Measurements from ENCODE around the gene VPS16.

The VPS16 gene

GRCh38 chr20:2834401-2835110 is 6.0 kb upstream of the VPS16 start:
- Histone ChIP-seq H3K9me3 (ENCODE audit: control extremely low read depth in 1 of 5, control insufficient read depth in 4 of 5, insufficient read depth in 2 of 5, low read depth in 1 of 5, low read length in 4 of 5) (no peaks in the 10 kb centered on the region), H3K36me3 (ENCODE audit: control insufficient read depth in 4 of 4, insufficient read depth in 4 of 4, low read length in 3 of 4) (peaks cover 2 to 31% (median 19%) of the 10 kb centered on the region in 4 experiments), H3K27me3 (replicated peaks in 2 of 5; ENCODE audit: control insufficient read depth in 4 of 5, insufficient read depth in 5 of 5, low read length in 4 of 5) (no peaks in the 10 kb centered on the region), H3K27ac (ENCODE audit: insufficient read depth in 1 of 2, low read depth in 1 of 2, low read length in 2 of 2, poor library complexity in 1 of 2, severe bottlenecking in 2 of 2) (no peak overlapping the region), H3K4me1 (ENCODE audit: control extremely low read depth in 1 of 4, control insufficient read depth in 4 of 4, insufficient read depth in 4 of 4, low read length in 3 of 4) (peaks cover 0 to 9% (median 4%) of the 10 kb centered on the region in 4 experiments), H3K4me3 (ENCODE audit: control insufficient read depth in 1 of 7, extremely low read depth in 1 of 7, insufficient read depth in 4 of 7, low read depth in 2 of 7, low read length in 6 of 7) (no peak overlapping the region)
- 94% methylated on average over 9 of the region's 14 CpGs for WGBS (ENCODE audit: insufficient coverage)
- CTCF ChIA-PET: interaction anchor here (0.5 to 1.2 kb wide), 2 partner anchors 78 to 166 kb away, joined by 3 read pairs; no protein-coding TSS in a partner anchor
- POLR2A ChIA-PET: no interaction called here
- no peak for DNase-seq

DNA sequence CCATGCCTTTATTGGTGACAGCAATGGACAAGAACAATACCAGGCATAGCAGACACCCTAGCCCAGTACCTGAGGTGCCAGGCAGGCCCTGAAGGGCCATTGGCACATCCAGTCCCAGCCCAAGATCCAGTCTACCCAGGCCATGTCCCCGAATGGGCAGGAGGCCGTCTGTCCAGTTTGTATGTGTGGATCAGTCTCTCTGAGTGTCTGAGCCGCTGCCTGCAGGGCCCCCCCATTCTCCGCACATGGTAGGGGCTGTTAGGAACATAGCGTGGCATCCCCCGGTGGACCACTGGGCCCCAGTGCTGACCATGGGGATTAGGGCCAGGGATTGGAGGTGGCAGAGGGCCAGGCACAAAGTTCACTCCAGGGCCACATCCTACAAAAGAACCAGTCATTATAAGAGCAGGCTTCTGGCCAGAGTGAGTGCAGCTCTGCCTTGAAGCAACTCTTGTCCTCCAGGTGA is 5.2 kb upstream of the VPS16 start:
- no peak for DNase-seq
- Histone ChIP-seq H3K4me1 (ENCODE audit: control extremely low read depth in 1 of 4, control insufficient read depth in 4 of 4, insufficient read depth in 4 of 4, low read length in 3 of 4) (peaks cover 0 to 17% (median 11%) of the 10 kb centered on the region in 4 experiments), H3K27ac (ENCODE audit: insufficient read depth in 1 of 2, low read depth in 1 of 2, low read length in 2 of 2, poor library complexity in 1 of 2, severe bottlenecking in 2 of 2) (no peak overlapping the region), H3K36me3 (ENCODE audit: control insufficient read depth in 4 of 4, insufficient read depth in 4 of 4, low read length in 3 of 4) (peaks cover 2 to 31% (median 19%) of the 10 kb centered on the region in 4 experiments), H3K4me3 (ENCODE audit: control insufficient read depth in 1 of 7, extremely low read depth in 1 of 7, insufficient read depth in 4 of 7, low read depth in 2 of 7, low read length in 6 of 7) (no peak overlapping the region), H3K27me3 (replicated peaks in 2 of 5; ENCODE audit: control insufficient read depth in 4 of 5, insufficient read depth in 5 of 5, low read length in 4 of 5) (no peaks in the 10 kb centered on the region), H3K9me3 (ENCODE audit: control extremely low read depth in 1 of 5, control insufficient read depth in 4 of 5, insufficient read depth in 2 of 5, low read depth in 1 of 5, low read length in 4 of 5) (no peaks in the 10 kb centered on the region)
- ChIA-PET POLR2A (no interaction called here), CTCF (no interaction called here)
- WGBS (ENCODE audit: insufficient coverage): 96% methylated on average over 4 of the region's 6 CpGs

DNA sequence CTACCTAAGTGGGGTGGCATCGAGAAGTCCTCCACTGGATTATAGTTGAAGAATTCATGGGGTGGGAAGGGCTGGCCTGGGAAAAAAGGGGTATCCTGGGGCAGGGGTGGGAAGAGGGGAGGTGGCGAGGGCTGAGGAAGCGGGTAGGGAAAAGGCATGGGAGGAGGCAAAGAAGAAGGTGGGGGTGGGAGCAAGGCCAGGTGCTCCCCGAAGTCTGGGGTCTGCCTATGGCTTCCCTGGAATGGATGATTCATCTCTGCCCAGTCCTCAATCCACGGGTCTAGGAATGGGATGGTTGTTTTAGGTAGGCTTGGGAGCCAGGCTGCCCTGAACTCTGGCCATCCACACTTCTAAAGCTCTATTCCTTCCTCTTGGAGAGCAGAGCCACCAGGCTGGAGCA is 4.5 kb upstream of the VPS16 start:
- H3K36me3 ChIP-seq (ENCODE audit: control insufficient read depth in 4 of 4, insufficient read depth in 4 of 4, low read length in 3 of 4): peaks cover 2 to 31% (median 19%) of the 10 kb centered on the region in 4 experiments
- H3K9me3 ChIP-seq (ENCODE audit: control extremely low read depth in 1 of 5, control insufficient read depth in 4 of 5, insufficient read depth in 2 of 5, low read depth in 1 of 5, low read length in 4 of 5): no peaks in the 10 kb centered on the region
- DNase-seq: no peak
- no peak overlapping the region for H3K4me3 ChIP-seq (ENCODE audit: control insufficient read depth in 1 of 7, extremely low read depth in 1 of 7, insufficient read depth in 4 of 7, low read depth in 2 of 7, low read length in 6 of 7)
- WGBS (ENCODE audit: insufficient coverage): 87% methylated on average over 5 of the region's 5 CpGs
- ChIA-PET POLR2A (no interaction called here), CTCF (interaction anchor here (1.0 kb wide), 1 partner anchor 16 kb away, joined by 3 read pairs; no protein-coding TSS in a partner anchor)
- H3K27me3 ChIP-seq (replicated peaks in 2 of 5; ENCODE audit: control insufficient read depth in 4 of 5, insufficient read depth in 5 of 5, low read length in 4 of 5): no peaks in the 10 kb centered on the region
- peaks cover 0 to 18% (median 11%) of the 10 kb centered on the region in 4 experiments for H3K4me1 ChIP-seq (ENCODE audit: control extremely low read depth in 1 of 4, control insufficient read depth in 4 of 4, insufficient read depth in 4 of 4, low read length in 3 of 4)
- H3K27ac ChIP-seq (ENCODE audit: insufficient read depth in 1 of 2, low read depth in 1 of 2, low read length in 2 of 2, poor library complexity in 1 of 2, severe bottlenecking in 2 of 2): no peak overlapping the region

DNA sequence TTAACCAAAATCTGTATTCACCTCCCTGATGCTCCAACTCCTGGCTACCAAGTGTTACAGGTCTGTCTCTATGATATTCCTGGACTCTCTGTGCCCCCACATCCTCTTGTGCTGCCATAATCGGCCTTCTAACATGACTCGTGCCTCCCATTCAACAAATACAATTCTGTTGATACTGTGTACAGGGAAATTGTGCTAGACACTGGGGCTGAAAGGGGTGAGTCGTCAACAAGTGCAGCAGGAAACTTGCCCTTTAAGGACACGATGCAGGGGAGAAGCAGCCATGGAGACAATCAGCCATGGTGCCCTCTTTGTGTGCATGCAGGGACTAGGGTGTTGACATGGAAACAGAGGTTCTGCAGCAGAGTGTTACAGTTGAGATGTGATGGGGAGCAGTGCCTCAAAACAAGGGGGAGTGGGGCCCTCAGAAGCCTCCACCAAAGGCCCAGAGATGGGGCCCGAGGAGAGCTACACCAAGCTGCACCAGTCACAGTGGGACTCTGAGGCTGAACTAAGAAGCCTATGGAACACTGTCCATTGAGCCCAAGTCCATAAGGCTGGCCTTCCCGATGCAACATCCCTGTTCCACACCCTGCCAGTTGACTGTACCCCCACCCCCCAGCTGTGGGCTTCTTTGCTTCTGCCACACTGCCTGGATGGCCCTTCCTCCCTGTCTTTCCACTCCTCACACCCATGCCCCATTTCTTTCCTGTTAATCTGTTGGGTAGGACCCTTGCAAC is 3.2 kb upstream of the VPS16 start:
- H3K36me3 ChIP-seq (ENCODE audit: control insufficient read depth in 4 of 4, insufficient read depth in 4 of 4, low read length in 3 of 4): peaks cover 2 to 31% (median 19%) of the 10 kb centered on the region in 4 experiments
- POLR2A ChIA-PET: no interaction called here
- no peaks in the 10 kb centered on the region for H3K27me3 ChIP-seq (replicated peaks in 2 of 5; ENCODE audit: control insufficient read depth in 4 of 5, insufficient read depth in 5 of 5, low read length in 4 of 5)
- no peak overlapping the region for H3K27ac ChIP-seq (ENCODE audit: insufficient read depth in 1 of 2, low read depth in 1 of 2, low read length in 2 of 2, poor library complexity in 1 of 2, severe bottlenecking in 2 of 2)
- peaks cover 3 to 20% (median 13%) of the 10 kb centered on the region in 4 experiments for H3K4me1 ChIP-seq (ENCODE audit: control extremely low read depth in 1 of 4, control insufficient read depth in 4 of 4, insufficient read depth in 4 of 4, low read length in 3 of 4)
- no peak overlapping the region for H3K4me3 ChIP-seq (ENCODE audit: control insufficient read depth in 1 of 7, extremely low read depth in 1 of 7, insufficient read depth in 4 of 7, low read depth in 2 of 7, low read length in 6 of 7)
- H3K9me3 ChIP-seq (ENCODE audit: control extremely low read depth in 1 of 5, control insufficient read depth in 4 of 5, insufficient read depth in 2 of 5, low read depth in 1 of 5, low read length in 4 of 5): no peaks in the 10 kb centered on the region
- CTCF ChIA-PET: no interaction called here
- no peak for DNase-seq
- WGBS (ENCODE audit: insufficient coverage): 96% methylated on average over 4 of the region's 6 CpGs

- WGBS (ENCODE audit: insufficient coverage): 98% methylated on average over 19 of the region's 19 CpGs
- Histone ChIP-seq H3K9me3 (ENCODE audit: control extremely low read depth in 1 of 5, control insufficient read depth in 4 of 5, insufficient read depth in 2 of 5, low read depth in 1 of 5, low read length in 4 of 5) (no peaks in the 10 kb centered on the region), H3K4me3 (ENCODE audit: control insufficient read depth in 1 of 7, extremely low read depth in 1 of 7, insufficient read depth in 4 of 7, low read depth in 2 of 7, low read length in 6 of 7) (no peak overlapping the region), H3K4me1 (ENCODE audit: control extremely low read depth in 1 of 4, control insufficient read depth in 4 of 4, insufficient read depth in 4 of 4, low read length in 3 of 4) (peaks cover 3 to 20% (median 13%) of the 10 kb centered on the region in 4 experiments), H3K36me3 (ENCODE audit: control insufficient read depth in 4 of 4, insufficient read depth in 4 of 4, low read length in 3 of 4) (peaks cover 2 to 31% (median 19%) of the 10 kb centered on the region in 4 experiments), H3K27ac (ENCODE audit: insufficient read depth in 1 of 2, low read depth in 1 of 2, low read length in 2 of 2, poor library complexity in 1 of 2, severe bottlenecking in 2 of 2) (no peak overlapping the region), H3K27me3 (replicated peaks in 2 of 5; ENCODE audit: control insufficient read depth in 4 of 5, insufficient read depth in 5 of 5, low read length in 4 of 5) (no peaks in the 10 kb centered on the region)
- POLR2A ChIA-PET: no interaction called here
- no peak for DNase-seq
- CTCF ChIA-PET: interaction anchor here (1.2 to 1.4 kb wide), 2 partner anchors 13 to 125 kb away, joined by 3 read pairs; no protein-coding TSS in a partner anchor
Observed at GRCh38 chr20:2838170-2838797, 2.3 kb upstream of the VPS16 start.

GRCh38 chr20:2838847-2839671 is 1.5 kb upstream of the VPS16 start:
- WGBS (ENCODE audit: insufficient coverage): 97% methylated on average over 5 of the region's 15 CpGs
- no peak overlapping the region for H3K27ac ChIP-seq (ENCODE audit: insufficient read depth in 1 of 2, low read depth in 1 of 2, low read length in 2 of 2, poor library complexity in 1 of 2, severe bottlenecking in 2 of 2)
- DNase-seq: no peak
- H3K27me3 ChIP-seq (replicated peaks in 2 of 5; ENCODE audit: control insufficient read depth in 4 of 5, insufficient read depth in 5 of 5, low read length in 4 of 5): no peaks in the 10 kb centered on the region
- no peaks in the 10 kb centered on the region for H3K9me3 ChIP-seq (ENCODE audit: control extremely low read depth in 1 of 5, control insufficient read depth in 4 of 5, insufficient read depth in 2 of 5, low read depth in 1 of 5, low read length in 4 of 5)
- H3K4me3 ChIP-seq (ENCODE audit: control insufficient read depth in 1 of 7, extremely low read depth in 1 of 7, insufficient read depth in 4 of 7, low read depth in 2 of 7, low read length in 6 of 7): no peak overlapping the region
- POLR2A ChIA-PET: interaction anchor here (1.6 kb wide), 1 partner anchor 38 kb away, joined by 9 read pairs; no protein-coding TSS in a partner anchor
- H3K36me3 ChIP-seq (ENCODE audit: control insufficient read depth in 4 of 4, insufficient read depth in 4 of 4, low read length in 3 of 4): peaks cover 2 to 31% (median 22%) of the 10 kb centered on the region in 4 experiments
- peaks cover 3 to 20% (median 13%) of the 10 kb centered on the region in 4 experiments for H3K4me1 ChIP-seq (ENCODE audit: control extremely low read depth in 1 of 4, control insufficient read depth in 4 of 4, insufficient read depth in 4 of 4, low read length in 3 of 4)
- CTCF ChIA-PET: interaction anchor here (1.2 to 1.7 kb wide), 3 partner anchors 10 to 126 kb away, joined by 3 to 7 read pairs (median 3); no protein-coding TSS in a partner anchor

All from common myeloid progenitor, CD34-positive (primary cell).